SW480 (cell line): ENCODE measurements around the gene CCNA2.

Experiments
- DNase-seq: peaks from one replicate; pipeline ENCODE4 v3.0.0-alpha.2; 2016; ENCODE audit warnings: low spot score

CCNA2 gene

DNA sequence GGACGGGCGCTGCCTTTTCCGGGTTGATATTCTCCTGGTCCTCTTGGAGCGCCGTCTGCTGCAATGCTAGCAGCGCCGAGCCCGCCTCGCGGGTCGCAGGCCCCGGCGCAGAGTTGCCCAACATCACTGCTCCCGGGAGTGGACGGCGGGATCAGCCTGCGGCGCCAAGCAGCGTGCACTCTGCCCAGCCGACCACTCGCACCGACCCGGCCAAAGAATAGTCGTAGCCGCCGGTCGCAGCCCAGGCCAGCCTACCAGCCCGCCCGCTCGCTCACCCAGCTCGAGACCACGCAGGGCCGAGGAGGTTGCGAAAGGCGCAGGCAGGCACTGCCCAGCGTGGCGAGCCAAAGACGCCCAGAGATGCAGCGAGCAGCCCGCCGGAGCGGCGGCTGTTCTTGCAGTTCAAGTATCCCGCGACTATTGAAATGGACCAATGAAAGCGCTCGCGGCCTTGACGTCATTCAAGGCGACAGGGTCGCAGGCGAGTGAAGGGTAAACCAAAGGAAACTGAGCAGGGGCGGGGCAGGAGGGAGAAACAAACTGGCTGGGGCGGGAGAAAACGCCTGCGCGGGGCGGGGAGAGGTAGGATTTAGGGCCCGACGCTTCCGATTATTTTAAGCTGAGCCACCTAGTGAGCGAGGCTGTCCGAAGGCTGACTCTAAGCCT, at the start of gene CCNA2:
Gene CCNA2 (minus strand): TSS at position 379 of the 666 bp plus-strand sequence. CDS start 255 bp downstream, at position 124.
- DNase-seq, result peak; percentile 92

- peak; percentile 91 for DNase-seq
Observed at GRCh38 chr4:121869841-121870822, 46.4 kb upstream of the CCNA2 start, which contains the start of gene BBS7. BBS7 (minus strand) TSS chr4:121870474; CDS start chr4:121870313, 161 bp downstream.

- no peak for DNase-seq
Observed at GRCh38 chr4:121863799-121864198, 40.1 kb upstream of the CCNA2 start.

DNA sequence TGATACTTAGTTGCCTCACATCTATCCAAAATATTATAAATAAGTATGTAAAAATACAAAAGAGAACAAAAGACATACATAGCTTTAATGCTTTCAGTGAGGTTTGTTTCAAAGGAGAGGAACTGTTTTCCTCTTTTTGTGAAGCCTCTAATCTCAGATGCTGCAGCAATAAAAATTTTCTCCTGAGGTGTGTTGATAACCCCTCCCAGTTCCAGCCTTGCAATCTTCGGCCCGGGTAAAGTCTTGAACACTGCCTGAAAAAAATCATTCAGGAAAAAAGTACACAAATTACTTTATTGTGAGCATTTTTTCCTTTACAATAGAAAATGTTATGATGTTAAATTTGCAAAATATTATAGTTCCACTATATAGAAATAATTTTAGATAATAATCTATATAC, 37.7 kb upstream of the CCNA2 start:
- DNase-seq, result no peak

DNA sequence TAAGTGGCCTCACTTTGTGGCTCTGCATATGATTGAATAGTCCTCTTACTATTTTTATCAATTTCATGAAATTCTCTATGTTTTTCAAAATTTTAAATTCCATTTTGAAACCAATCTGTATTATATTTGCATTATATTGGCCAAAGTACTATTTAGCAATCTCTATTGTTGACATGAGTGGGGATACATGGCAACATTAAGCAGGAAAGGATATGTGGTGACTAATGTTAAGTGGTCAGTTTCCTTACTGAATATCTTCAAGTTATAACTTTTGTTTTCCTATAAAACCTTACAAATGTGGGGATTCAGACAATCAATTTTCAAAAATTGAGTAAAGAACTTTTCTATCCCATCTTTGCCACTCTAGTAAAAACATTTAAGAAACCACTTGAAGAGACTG, 36.4 kb upstream of the CCNA2 start:
- DNase-seq, result no peak

- no peak for DNase-seq
Observed at GRCh38 chr4:121851354-121851753, 27.7 kb upstream of the CCNA2 start.

- DNase-seq, result no peak
Observed at GRCh38 chr4:121846662-121847061, 23.0 kb upstream of the CCNA2 start.

DNA sequence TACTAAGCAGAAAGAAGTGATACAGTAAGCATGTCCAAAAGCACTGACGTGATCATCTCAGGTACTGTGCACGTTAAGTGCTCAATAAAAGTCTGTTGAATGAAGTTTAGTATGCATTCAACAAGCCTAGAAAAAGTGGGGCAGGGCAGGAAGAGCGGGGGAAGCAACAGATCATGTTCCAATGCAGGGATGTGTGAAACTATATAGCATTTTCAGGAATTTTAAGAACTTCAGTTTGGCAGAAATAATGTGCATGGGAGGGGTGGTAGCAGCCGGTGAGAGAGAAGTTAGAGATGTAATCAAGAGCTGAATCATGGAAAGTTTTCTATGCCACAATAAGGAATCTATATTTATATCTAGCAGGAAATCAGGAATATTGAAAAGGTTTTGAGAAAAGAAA, 19.2 kb upstream of the CCNA2 start:
- DNase-seq, result no peak

DNA sequence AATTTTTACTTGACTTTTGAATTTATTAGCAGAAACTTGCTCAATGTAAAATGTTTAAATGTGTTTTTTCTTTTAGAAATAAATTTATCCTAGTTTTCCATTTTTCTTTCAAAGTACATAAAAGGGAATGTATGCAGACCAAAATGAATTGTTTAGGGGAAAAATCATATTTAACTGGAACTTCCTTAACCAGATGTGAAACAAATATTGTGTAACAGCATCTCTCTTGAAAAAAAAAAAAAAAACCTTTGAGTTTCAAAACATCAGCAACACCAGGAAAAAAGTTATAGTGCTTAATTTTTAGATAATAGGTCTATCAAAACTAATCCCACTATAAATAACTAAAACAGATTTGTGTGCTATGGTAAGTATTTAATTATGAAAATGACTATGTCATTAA, 14.5 kb upstream of the CCNA2 start:
- DNase-seq, result no peak

GRCh38 chr4:121829511-121829910, 5.8 kb upstream of the CCNA2 start:
- no peak for DNase-seq

DNA sequence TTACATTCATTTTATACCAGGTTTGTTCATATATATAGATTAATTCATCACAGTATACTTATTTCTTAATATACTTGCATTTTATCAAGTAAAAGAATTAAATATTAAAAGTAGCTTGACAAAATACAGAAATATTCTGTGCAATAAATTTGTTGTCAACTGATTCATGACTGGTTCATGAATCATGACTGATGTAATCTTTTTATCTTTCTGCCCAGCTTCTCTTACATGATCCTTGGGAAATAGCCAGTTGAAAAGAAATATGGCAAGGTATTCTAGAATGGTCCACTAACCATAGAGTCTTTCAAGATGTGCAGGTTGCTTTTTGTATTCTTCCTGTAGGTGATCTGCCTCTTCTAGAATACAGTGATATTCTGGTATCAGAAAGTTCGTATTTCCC, 4.2 kb upstream of the CCNA2 start:
- no peak for DNase-seq

DNA sequence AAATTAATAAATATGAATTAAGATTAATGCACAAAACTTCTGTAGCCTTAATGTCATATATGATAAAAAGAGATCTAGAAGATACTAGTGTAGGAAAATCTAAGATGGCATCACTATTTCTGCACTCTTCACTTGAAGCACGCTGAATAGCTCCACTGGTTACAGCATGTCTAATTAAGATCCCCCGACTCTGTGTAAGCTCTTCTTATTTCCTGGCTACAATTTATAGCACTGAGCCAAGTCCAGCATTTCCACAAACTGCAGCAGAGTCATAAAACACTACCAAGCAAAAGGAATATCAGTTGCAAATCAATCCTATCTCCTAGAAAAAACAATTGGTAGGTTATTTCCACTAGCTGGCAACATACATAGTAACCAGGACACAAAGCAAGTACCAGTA, 1.3 kb upstream of the CCNA2 start:
- DNase-seq, result no peak

GRCh38 chr4:121824171-121824527, 466 bp upstream of the CCNA2 start:
- DNase-seq, result no peak

GRCh38 chr4:121822796-121823504, 733 bp downstream of the CCNA2 start:
- peak; percentile 34 for DNase-seq

DNA sequence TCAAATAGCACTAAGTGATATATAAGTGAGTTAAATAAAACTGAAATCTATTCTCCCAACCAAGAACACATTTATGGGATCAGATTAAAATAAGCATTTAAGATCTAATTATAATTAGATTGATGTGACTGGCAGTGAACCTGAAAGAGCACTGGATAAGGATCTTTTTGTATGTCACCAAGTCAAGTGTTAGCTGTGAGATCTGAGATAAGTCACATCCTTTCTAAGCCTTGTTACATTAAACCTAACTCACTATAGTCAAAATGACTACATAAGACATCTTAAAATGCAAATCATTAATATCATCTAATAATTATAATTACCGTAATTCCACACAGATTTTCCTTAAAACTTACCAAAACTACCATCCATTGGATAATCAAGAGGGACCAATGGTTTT, 1.6 kb downstream of the CCNA2 start:
- DNase-seq, result no peak

DNA sequence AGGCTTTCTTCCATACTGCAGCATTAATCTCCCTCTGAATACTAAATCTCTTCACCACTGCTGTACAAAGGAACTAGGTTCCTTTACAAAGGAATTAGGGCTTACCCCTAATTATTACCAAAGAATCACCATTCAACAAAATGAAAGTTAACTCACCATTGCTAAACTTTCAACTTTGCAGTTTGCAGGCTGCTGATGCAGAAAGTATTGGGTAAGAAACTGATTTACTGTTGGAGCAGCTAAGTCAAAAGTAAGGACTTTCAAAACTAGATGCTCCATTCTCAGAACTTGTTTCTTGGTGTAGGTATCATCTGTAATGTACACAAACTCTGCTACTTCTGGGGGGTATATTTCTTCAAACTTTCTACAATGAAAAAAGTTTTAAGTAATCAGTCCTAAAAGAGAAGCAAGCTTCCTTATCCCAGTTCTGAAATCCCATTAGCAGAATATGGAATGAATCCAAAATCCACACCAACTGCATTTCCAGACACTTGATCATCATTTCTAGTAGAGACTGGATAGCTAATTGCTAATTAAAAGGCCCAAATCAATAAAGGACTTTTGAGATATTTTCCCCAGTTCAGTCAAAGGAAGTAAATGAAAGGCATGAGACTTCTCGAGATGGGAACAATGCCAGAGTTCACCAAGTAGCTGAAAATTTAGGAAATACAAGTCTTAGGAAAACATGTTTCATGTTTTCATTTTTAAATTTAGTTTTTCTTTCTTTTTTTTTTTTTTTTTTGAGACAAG, 4.3 kb downstream of the CCNA2 start:
- DNase-seq, result no peak

GRCh38 chr4:121818215-121818614, 5.5 kb downstream of the CCNA2 start:
- DNase-seq, result no peak

DNA sequence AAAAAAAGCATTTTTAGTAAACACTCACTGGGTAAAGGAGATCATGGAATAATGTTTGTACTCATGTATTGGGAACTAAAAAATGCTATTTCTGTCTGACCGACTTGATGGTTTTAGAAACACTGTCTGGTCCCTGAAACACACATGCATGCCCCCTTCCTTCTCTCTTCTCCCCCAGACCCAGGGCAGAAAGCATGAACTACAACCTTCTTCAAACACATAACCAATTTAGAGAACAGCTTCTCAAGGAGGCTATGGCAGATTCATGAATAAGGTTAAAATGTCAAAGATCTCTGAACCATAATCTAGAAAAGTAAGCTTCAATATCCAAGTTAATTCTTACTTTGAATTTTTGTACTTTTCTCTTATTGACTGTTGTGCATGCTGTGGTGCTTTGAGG, 6.0 kb downstream of the CCNA2 start:
- no peak for DNase-seq

DNA sequence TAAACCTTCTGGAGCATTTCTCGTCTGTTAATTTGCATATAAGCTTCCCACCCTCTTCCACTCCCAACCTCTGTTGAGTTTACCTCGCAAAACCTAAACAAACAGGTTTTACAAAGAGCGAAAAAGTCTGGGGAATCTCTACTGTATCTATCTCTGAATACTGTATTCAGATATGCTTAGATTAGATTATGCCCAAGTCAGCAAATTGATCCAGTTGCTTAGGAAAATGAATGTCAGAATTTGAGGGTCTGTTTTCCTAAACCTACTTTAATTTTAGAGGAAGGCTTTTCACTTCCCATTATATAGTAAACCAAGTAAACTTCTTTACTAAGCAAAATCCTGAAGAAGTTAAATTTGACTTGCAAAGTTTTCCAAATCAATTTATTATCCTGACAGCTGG, 6.7 kb downstream of the CCNA2 start:
- no peak for DNase-seq

DNA sequence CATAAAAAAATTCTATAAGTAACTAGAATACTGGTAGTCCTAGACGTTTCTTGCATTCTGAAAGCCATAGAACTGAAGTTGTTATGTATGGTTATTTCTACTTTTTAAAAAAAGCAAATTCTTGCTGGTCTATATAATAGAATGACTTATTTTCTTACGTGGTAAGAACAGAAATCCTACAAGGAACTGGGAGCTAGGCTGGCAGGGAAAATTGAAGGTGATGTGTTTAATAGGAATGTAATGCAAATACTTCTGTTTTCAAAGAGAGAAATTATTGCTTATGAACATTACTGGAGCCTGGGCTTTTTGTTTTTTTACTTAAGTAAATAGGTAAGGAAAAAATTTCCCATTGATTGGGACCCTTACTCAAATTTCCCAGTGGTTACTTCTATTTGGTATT, 8.9 kb downstream of the CCNA2 start:
- no peak for DNase-seq

DNA sequence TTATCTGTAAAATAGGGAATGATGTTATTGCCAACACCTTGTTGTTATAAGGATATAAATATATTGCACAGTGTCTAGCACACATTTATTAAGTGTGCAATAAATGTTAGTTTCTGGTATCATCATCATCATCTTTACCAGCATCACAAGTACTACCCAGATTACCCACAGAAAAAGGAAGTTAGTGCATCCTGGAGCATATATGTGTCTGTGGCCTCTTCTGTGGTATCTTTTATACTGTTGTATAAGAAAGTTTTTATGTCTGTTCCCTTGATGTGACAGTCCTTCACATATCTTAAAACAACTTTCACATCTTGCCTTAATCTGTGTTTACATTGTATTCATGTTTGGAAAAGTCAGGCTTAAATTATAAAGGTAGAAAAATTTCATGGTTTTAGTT, 12.6 kb downstream of the CCNA2 start:
- DNase-seq, result no peak

- no peak for DNase-seq
Observed at GRCh38 chr4:121806411-121806810, 17.3 kb downstream of the CCNA2 start.
